Stimulated activated naive CD8-positive, alpha-beta T cell treated with anti-CD3 and anti-CD28 coated beads, Interleukin-15, Interleukin-2, amounts not matched to agents 100 ng/mL and 50 ng/mL, for 24 hours (primary cell): ENCODE data around the gene ATP5IF1.

Experiments
- H3K27ac Mint-ChIP-seq: one replicate; pipeline ENCODE4 v1.8.0; 2021; ENCODE audit warnings: mild to moderate bottlenecking, mixed read lengths
- H3K27me3 Mint-ChIP-seq: one replicate; pipeline ENCODE4 v1.8.0; 2021; ENCODE audit warnings: mixed read lengths
- H3K36me3 Mint-ChIP-seq: one replicate; pipeline ENCODE4 v1.8.0; 2021; ENCODE audit warnings: low read depth, mixed read lengths
- H3K4me1 Mint-ChIP-seq: one replicate; pipeline ENCODE4 v1.8.0; 2021; ENCODE audit warnings: low read depth, mixed read lengths
- H3K4me3 Mint-ChIP-seq: one replicate; pipeline ENCODE4 v1.8.0; 2021; ENCODE audit warnings: mild to moderate bottlenecking, mixed read lengths
- H3K9me3 Mint-ChIP-seq: one replicate; pipeline ENCODE4 v1.8.0; 2021; ENCODE audit warnings: mixed read lengths

The ATP5IF1 gene

GRCh38 chr1:28269529-28269928 is 33.6 kb downstream of the ATP5IF1 start:
- H3K27me3 Mint-ChIP-seq = no peaks in the 10 kb centered on the region
- no peak overlapping the region for H3K4me3 Mint-ChIP-seq
- peaks cover 12% of the 10 kb centered on the region for H3K36me3 Mint-ChIP-seq

GRCh38 chr1:28272215-28272852 is 36.4 kb downstream of the ATP5IF1 start:
- Mint-ChIP-seq H3K36me3 (peaks cover 19% of the 10 kb centered on the region), H3K4me3 (no peak overlapping the region), H3K27ac (no peak overlapping the region), H3K4me1 (no peaks in the 10 kb centered on the region), H3K9me3 (no peaks in the 10 kb centered on the region), H3K27me3 (no peaks in the 10 kb centered on the region)

More at GRCh38 chr1:28269529-28269928, 33.6 kb downstream of the ATP5IF1 start:
- Mint-ChIP-seq H3K27ac (no peak overlapping the region), H3K9me3 (no peaks in the 10 kb centered on the region), H3K4me1 (no peaks in the 10 kb centered on the region)

GRCh38 chr1:28273216-28273860 is 37.4 kb downstream of the ATP5IF1 start:
- no peaks in the 10 kb centered on the region for H3K4me1 Mint-ChIP-seq
- no peak overlapping the region for H3K27ac Mint-ChIP-seq
- H3K36me3 Mint-ChIP-seq = peaks cover 28% of the 10 kb centered on the region
- no peaks in the 10 kb centered on the region for H3K9me3 Mint-ChIP-seq
- no peak overlapping the region for H3K4me3 Mint-ChIP-seq
- no peaks in the 10 kb centered on the region for H3K27me3 Mint-ChIP-seq

- Mint-ChIP-seq H3K36me3 (peaks cover 54% of the 10 kb centered on the region), H3K27ac (no peak overlapping the region), H3K4me3 (no peak overlapping the region), H3K4me1 (no peaks in the 10 kb centered on the region), H3K9me3 (no peaks in the 10 kb centered on the region), H3K27me3 (no peaks in the 10 kb centered on the region)
These were observed 42.8 kb downstream of the ATP5IF1 start for GRCh38 chr1:28278763-28279162.

- Mint-ChIP-seq H3K9me3 (no peaks in the 10 kb centered on the region), H3K36me3 (peaks cover 54% of the 10 kb centered on the region), H3K4me1 (no peaks in the 10 kb centered on the region), H3K27me3 (no peaks in the 10 kb centered on the region), H3K4me3 (no peak overlapping the region), H3K27ac (no peak overlapping the region)
These were observed 43.8 kb downstream of the ATP5IF1 start for GRCh38 chr1:28279721-28280120.

- H3K27ac Mint-ChIP-seq = no peak overlapping the region
- no peaks in the 10 kb centered on the region for H3K9me3 Mint-ChIP-seq
- no peaks in the 10 kb centered on the region for H3K4me1 Mint-ChIP-seq
- peaks cover 48% of the 10 kb centered on the region for H3K36me3 Mint-ChIP-seq
- H3K4me3 Mint-ChIP-seq = no peak overlapping the region
- no peaks in the 10 kb centered on the region for H3K27me3 Mint-ChIP-seq
These were observed 44.6 kb downstream of the ATP5IF1 start for GRCh38 chr1:28280501-28280900.

- H3K9me3 Mint-ChIP-seq = no peaks in the 10 kb centered on the region
- H3K4me3 Mint-ChIP-seq = no peak overlapping the region
- H3K27ac Mint-ChIP-seq = no peak overlapping the region
- peaks cover 48% of the 10 kb centered on the region for H3K36me3 Mint-ChIP-seq
- H3K4me1 Mint-ChIP-seq = no peaks in the 10 kb centered on the region
- no peaks in the 10 kb centered on the region for H3K27me3 Mint-ChIP-seq
These were observed 45.1 kb downstream of the ATP5IF1 start for GRCh38 chr1:28280977-28281381.

- Mint-ChIP-seq H3K4me3 (no peak overlapping the region), H3K27ac (no peak overlapping the region), H3K36me3 (peaks cover 48% of the 10 kb centered on the region)
These were observed 45.9 kb downstream of the ATP5IF1 start for GRCh38 chr1:28281608-28282425.

GRCh38 chr1:28282426-28283407 is 46.8 kb downstream of the ATP5IF1 start:
- peaks cover 44% of the 10 kb centered on the region for H3K36me3 Mint-ChIP-seq
- H3K27ac Mint-ChIP-seq = no peak overlapping the region
- H3K9me3 Mint-ChIP-seq = no peaks in the 10 kb centered on the region
- H3K4me1 Mint-ChIP-seq = no peaks in the 10 kb centered on the region
- H3K27me3 Mint-ChIP-seq = no peaks in the 10 kb centered on the region
- H3K4me3 Mint-ChIP-seq = no peak overlapping the region

More at GRCh38 chr1:28281608-28282425, 45.9 kb downstream of the ATP5IF1 start:
- Mint-ChIP-seq H3K27me3 (no peaks in the 10 kb centered on the region), H3K4me1 (no peaks in the 10 kb centered on the region), H3K9me3 (no peaks in the 10 kb centered on the region)

- H3K27ac Mint-ChIP-seq = no peak overlapping the region
- no peaks in the 10 kb centered on the region for H3K4me1 Mint-ChIP-seq
- H3K9me3 Mint-ChIP-seq = no peaks in the 10 kb centered on the region
- no peaks in the 10 kb centered on the region for H3K27me3 Mint-ChIP-seq
- H3K36me3 Mint-ChIP-seq = peaks cover 17% of the 10 kb centered on the region
- no peak overlapping the region for H3K4me3 Mint-ChIP-seq
These were observed 50.2 kb downstream of the ATP5IF1 start for GRCh38 chr1:28286111-28286510.
